Large intestine (tissue), 3 donors: ENCODE results near the gene SYTL3. TPM values are rescaled to one million over a fixed set of nuclear protein-coding genes. Genes with fewer than 3 reads are reported as not detected.
A peak's percentile ranks its signal among the peaks of the same experiment; 100 is the strongest.
"Not testable (repeated sequence)": the region's sequence is repeated elsewhere in the genome, so short reads cannot be mapped to it uniquely, and the experiment has no call there.

Source experiments
- DNase-seq, 2 donors: peaks; one replicate each; pipeline versions ENCODE4 v3.0.0 to v3.0.0-alpha.2; 2013
- H3K27ac ChIP-seq: one replicate; pipeline ENCODE4 v1.5.1; 2013; ENCODE audit warnings: low read length
- H3K27me3 ChIP-seq: 2 replicates; pipeline ENCODE4 v1.6.1; 2013; ENCODE audit warnings: low read length; ENCODE audit not compliant: control insufficient read depth, insufficient read depth
- H3K36me3 ChIP-seq: 2 replicates; pipeline ENCODE4 v1.6.1; 2013; ENCODE audit warnings: low read length; ENCODE audit not compliant: control insufficient read depth, insufficient read depth
- H3K4me1 ChIP-seq: one replicate; pipeline ENCODE4 v1.6.1; 2013; ENCODE audit warnings: low read length; ENCODE audit not compliant: control insufficient read depth, insufficient read depth
- H3K4me3 ChIP-seq: one replicate; pipeline ENCODE4 v1.5.1; 2013; ENCODE audit warnings: low read length
- H3K9me3 ChIP-seq: one replicate; pipeline ENCODE4 v1.6.1; 2013; ENCODE audit warnings: mild to moderate bottlenecking, low read depth, low read length, moderate library complexity; ENCODE audit not compliant: control insufficient read depth
- WGBS: methylation state at CpG from one replicate; pipeline ENCODE4 v1.1.5; 2013; ENCODE audit warnings: low lambda C conversion rate; ENCODE audit not compliant: insufficient coverage; 5-methylcytosine and 5-hydroxymethylcytosine counted together
- polyA plus RNA-seq: library from polyadenylated mRNA; unstranded; fragments of 120-200 nt; gene quantifications from one replicate; pipeline ENCODE4 v1.2.1, GENCODE V29; 2013

The SYTL3 gene
- polyA plus RNA-seq, 1 donor, result 2.5 TPM

DNA sequence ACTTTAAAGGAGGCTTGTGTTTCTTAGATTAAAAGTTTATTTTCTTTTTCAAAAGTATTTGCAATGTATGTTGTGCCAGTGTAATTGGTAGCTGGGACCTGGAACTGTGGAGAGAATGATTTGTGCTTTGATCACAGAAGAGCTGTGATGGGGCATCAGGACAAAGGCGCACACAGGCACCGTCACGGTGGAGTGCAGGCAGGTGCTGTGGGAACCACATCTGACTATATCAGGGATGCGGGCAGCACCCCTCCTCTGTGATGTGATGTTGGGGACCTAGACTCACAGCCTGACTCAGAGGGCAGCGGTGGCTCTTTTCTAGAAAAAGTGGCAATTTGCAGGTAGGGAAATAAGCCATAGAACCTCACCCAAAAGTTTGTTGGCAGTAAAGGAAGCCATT is 34.5 kb downstream of the SYTL3 start:
- Histone ChIP-seq H3K27me3 (no peaks in the 10 kb centered on the region), H3K9me3 (peaks cover 2% of the 10 kb centered on the region)
- no CpG with 5 or more reads among the region's 5 CpGs for WGBS

GRCh38 chr6:158684745-158685324 is 35.0 kb downstream of the SYTL3 start:
- Histone ChIP-seq H3K4me3 (no peak overlapping the region), H3K27ac (no peak overlapping the region), H3K4me1 (no peaks in the 10 kb centered on the region), H3K9me3 (peaks cover 2% of the 10 kb centered on the region), H3K27me3 (no peaks in the 10 kb centered on the region), H3K36me3 (no peaks in the 10 kb centered on the region)
- peak in 1 of 2 donors; percentile 71 for DNase-seq
- WGBS, result no CpG with 5 or more reads among the region's 5 CpGs

More for the DNA sequence above, 34.5 kb downstream of the SYTL3 start:
- Histone ChIP-seq H3K4me3 (no peak overlapping the region), H3K36me3 (no peaks in the 10 kb centered on the region), H3K4me1 (no peaks in the 10 kb centered on the region), H3K27ac (no peak overlapping the region)
- DNase-seq, result no peak

DNA sequence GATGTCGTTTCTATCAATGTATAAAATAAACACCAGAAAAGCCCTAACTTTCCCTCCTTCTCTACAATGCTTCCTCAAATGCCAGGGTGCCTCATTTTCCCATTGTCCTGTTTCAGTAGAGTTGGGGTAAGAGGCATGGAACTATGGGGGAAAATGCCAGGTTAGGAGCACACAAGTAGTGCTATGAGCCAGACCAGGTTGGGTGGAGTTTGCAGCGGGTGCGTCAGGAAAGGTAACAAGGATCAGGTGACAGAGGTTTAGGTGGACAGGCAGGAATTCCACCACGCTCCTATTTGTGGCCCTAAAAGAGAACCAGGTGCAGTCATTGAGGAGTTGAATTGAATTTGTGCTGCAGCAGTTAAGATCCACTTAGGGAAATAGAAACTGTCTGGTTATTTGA is 36.5 kb downstream of the SYTL3 start:
- H3K4me1 ChIP-seq, result no peaks in the 10 kb centered on the region
- no peaks in the 10 kb centered on the region for H3K27me3 ChIP-seq
- H3K9me3 ChIP-seq, result peaks cover 2% of the 10 kb centered on the region
- no peak for DNase-seq
- H3K4me3 ChIP-seq, result no peak overlapping the region
- no peak overlapping the region for H3K27ac ChIP-seq
- H3K36me3 ChIP-seq, result no peaks in the 10 kb centered on the region
- WGBS, result no CpG with 5 or more reads among the region's 4 CpGs

DNA sequence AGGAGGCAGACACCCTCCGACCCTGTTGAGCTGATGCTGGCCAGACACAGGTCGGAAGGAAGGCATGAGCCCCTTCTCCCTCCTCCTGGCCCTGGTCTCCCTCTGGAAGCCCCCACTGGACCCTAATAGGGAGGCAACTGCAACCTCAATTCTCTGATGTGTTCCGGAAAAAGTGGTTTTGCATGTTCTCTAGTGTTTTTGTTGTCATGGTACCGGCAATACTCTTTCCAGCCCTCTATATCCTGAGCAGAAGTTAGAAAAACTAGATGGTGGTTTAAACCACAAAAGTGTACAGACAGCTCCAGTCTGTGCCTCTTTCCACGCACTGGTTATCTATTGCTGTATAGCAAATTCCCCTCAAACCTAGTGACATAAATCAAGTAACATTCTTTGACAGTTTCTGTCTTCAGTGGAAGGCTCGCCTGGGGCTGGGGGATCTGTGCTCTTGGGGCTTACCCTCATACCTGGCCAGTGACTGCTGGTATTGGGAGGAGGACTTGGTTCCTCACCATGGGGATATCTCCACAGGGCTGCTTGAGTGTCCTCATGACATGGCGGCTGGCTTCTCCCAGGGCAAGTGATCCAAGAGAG is 37.0 kb downstream of the SYTL3 start:
- DNase-seq, result no peak
- WGBS, result no CpG with 5 or more reads among the region's 7 CpGs
- Histone ChIP-seq H3K27ac (no peak overlapping the region), H3K4me1 (no peaks in the 10 kb centered on the region), H3K9me3 (peaks cover 2% of the 10 kb centered on the region), H3K4me3 (no peak overlapping the region), H3K36me3 (no peaks in the 10 kb centered on the region), H3K27me3 (no peaks in the 10 kb centered on the region)

DNA sequence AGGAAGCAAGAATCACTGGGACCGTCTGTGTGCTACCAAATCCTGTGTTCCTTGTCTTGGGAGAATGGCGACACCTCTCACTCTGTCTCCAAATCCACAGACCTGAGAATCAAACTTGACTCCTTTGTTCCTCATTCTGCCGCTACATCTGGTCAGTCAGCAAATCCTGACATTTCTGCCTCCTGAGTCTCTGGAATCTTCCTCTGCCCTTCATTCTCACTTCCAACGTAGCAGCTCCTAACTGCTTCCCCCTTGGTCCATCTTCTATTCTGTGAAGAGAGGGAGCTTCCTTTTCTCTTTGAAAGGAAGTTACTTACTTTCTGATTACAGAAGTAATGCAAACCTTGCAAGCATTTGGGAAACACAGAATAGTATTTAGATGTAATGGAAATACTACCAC is 37.7 kb downstream of the SYTL3 start:
- no peak for DNase-seq
- Histone ChIP-seq H3K27me3 (no peaks in the 10 kb centered on the region), H3K9me3 (peaks cover 2% of the 10 kb centered on the region), H3K4me1 (no peaks in the 10 kb centered on the region), H3K4me3 (no peak overlapping the region), H3K36me3 (no peaks in the 10 kb centered on the region), H3K27ac (no peak overlapping the region)
- 67% methylated on average over 1 of the region's 4 CpGs for WGBS

DNA sequence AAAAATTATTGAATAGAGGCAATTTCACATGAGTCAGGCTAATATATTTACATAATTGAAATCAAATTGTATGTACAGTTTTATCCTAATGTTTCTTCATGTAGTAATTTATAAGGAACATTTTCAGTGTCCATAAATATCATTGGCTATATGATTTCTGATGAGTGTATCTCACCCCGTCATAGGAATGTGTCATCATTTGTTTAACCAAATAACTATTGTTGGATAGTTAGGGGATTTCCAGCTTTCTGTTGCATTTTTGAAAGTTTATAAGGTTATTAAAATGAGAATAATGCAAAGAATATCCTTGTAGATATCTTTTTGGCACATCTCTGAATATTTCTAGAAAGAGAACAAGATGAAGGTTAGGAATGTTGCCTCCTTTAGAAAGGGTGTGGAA is 39.0 kb downstream of the SYTL3 start:
- H3K4me3 ChIP-seq, result no peak overlapping the region
- H3K9me3 ChIP-seq, result peaks cover 2% of the 10 kb centered on the region
- no peak for DNase-seq
- H3K27ac ChIP-seq, result no peak overlapping the region
- H3K27me3 ChIP-seq, result no peaks in the 10 kb centered on the region
- H3K4me1 ChIP-seq, result no peaks in the 10 kb centered on the region
- H3K36me3 ChIP-seq, result no peaks in the 10 kb centered on the region
- whole genome bisulfite sequencing, result 83% methylated on average over 1 of the region's 1 CpG

GRCh38 chr6:158694913-158695312 is 45.1 kb downstream of the SYTL3 start:
- Histone ChIP-seq H3K9me3 (no peaks in the 10 kb centered on the region), H3K27me3 (no peaks in the 10 kb centered on the region), H3K27ac (no peak overlapping the region), H3K36me3 (no peaks in the 10 kb centered on the region), H3K4me3 (no peak overlapping the region), H3K4me1 (no peaks in the 10 kb centered on the region)
- 100% methylated on average over 3 of the region's 3 CpGs for WGBS
- no peak for DNase-seq

- H3K27ac ChIP-seq, result no peak overlapping the region
- H3K9me3 ChIP-seq, result no peaks in the 10 kb centered on the region
- no CpG with 5 or more reads among the region's 2 CpGs for WGBS
- no peaks in the 10 kb centered on the region for H3K36me3 ChIP-seq
- no peak overlapping the region for H3K4me3 ChIP-seq
- DNase-seq, result no peak
- H3K4me1 ChIP-seq, result no peaks in the 10 kb centered on the region
- H3K27me3 ChIP-seq, result no peaks in the 10 kb centered on the region
These were observed 48.0 kb downstream of the SYTL3 start for GRCh38 chr6:158697811-158698210.

DNA sequence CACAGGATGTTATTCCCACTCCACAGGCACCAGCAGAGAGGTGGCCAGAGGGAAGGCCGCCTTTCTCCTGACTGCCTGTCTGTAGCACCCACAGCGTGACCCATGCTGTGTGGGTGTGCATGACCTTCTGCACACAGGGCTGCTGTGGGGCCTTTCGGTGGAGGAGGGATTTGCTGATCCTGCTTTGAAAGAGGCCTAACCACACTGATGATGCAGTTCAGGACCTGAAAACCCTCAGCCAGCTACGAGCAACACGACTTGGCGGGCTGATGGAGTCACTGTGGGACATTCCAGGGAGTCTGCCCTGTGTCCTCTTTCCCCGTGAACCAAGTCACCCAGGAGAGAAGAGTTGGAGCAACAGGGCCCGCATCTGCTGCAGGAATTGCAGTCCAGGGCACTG is 49.1 kb downstream of the SYTL3 start:
- whole genome bisulfite sequencing, result no CpG with 5 or more reads among the region's 8 CpGs
- no peak overlapping the region for H3K27ac ChIP-seq
- no peaks in the 10 kb centered on the region for H3K27me3 ChIP-seq

GRCh38 chr6:158701268-158701667 is 51.4 kb downstream of the SYTL3 start:
- not testable (repeated sequence) for H3K27me3 ChIP-seq, H3K36me3 ChIP-seq, H3K9me3 ChIP-seq, H3K27ac ChIP-seq, DNase-seq, H3K4me3 ChIP-seq
- H3K4me1 ChIP-seq, result peaks cover 27% of the 10 kb centered on the region
- no CpG with 5 or more reads among the region's 3 CpGs for WGBS

More for the DNA sequence above, 49.1 kb downstream of the SYTL3 start:
- Histone ChIP-seq H3K4me1 (peaks cover 7% of the 10 kb centered on the region), H3K9me3 (no peaks in the 10 kb centered on the region), H3K4me3 (no peak overlapping the region), H3K36me3 (no peaks in the 10 kb centered on the region)
- no peak for DNase-seq
